ENCODE measurements around the gene CFAP77.

DNA sequence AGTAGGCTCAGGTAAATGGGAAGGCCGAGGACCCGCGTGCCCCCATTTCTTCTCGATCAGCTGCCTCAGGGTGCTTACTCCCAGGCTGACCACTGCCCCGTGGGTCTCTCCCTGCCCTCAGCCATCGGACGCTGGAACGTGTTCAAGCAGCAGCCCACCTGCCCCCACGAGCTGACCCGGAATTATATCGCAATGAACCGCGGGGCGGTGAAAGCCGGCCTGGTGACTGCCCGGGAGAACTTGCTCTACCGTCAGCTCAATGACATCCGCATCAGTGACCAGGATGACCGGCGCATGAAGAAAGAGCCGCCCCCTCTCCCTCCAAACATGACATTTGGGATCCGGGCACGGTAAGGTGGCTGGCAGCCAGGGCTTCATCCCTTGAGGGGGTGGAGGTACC, 89.2 kb downstream of the CFAP77 start:
- no peak for TF ChIP-seq CTCF (IDR thresholded peaks at IDR 0.05)
- TF ChIP-seq POLR2A (IDR thresholded peaks at IDR 0.05), result no peak

Data from prostate gland (tissue), 2 donors.